Smooth muscle cell of the brain vasculature (primary cell): ENCODE measurements around the gene KERA.

Experiments used
- DNase-seq: peaks from one replicate; pipeline ENCODE4 v3.0.0-alpha.2; 2012; ENCODE audit warnings: low read depth, low spot score

The KERA gene

DNA sequence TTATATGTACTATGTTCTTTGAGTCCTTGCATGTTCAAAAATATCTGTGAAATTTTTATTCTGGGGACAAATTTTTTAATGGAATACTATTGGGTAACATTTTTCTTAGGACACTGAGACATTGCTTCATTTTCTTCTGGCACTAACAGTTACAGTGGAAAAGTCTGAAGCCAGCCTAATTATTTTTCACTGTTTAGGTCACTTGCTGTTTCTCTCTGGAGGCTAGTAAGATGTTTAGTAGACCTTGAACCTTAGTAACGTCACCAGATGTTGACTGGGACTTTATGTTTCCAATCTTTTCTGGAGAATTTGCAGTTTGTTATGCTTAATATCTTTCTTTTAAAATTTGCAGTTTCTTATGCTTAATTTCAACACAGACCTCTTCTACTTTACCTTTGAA lies 40.8 kb downstream of the KERA start:
- no peak for DNase-seq

DNA sequence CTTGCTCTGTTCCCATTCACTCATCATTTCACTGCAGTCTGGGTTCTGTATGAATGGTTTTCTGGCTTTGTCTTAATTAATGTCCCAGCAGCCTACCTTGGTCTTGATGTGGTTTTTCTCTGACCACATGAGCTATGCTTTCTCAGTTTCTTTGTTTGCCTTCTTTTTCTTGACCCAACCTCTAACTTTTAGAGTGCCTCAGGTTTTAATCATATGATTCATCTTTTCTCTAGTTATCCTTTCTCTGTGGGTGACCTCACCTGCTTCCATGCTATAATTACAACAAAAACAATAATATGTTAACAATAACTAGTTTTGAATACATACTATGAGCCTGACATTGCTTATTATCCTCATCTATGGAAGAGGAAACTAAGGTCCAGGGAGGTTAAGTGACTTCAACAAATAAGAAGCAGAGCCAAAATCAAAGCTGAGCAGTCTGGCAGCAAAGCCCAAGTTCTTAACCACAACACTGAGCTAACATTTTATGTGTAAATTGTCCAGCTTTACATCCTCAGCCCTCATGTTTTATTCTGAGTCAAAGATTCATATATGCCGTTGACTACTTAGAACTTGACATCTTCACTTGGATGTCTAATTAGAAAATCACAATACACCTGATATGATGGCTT lies 48.4 kb downstream of the KERA start:
- DNase-seq: no peak

DNA sequence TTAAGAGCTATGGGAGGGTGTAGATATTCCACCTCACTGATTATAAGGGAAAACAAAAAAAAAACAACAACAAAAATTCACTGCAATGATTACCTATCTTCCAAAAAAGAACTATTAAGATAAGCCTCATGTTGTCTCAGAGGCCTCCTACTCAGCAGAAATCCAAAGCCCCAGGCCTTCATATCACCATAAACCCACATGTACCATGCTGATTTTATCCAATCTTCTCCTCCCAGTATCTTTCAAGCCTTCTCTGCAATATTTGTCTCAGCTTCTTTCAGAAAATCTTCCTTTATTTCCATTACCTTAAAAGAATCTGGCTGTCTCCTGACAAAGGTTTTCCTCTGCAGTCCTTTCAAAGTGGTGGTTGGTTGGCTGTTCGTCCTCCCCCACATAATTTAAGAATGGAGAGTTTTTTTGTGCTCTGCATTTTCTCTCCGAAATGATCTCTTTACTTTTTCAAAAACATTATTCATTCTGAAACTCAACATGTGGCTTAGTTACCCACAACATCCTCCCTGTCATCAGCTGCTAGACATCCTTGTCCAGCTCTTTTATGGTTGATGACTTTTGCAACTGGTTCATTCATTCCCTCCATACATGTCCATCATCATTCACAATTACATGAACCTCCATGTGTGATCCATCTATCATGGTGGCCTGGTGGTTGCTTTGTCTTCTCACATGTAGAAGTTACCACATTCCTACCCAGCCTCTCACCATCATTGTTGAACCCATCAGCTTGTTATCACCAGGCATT lies 50.1 kb downstream of the KERA start:
- no peak for DNase-seq

DNA sequence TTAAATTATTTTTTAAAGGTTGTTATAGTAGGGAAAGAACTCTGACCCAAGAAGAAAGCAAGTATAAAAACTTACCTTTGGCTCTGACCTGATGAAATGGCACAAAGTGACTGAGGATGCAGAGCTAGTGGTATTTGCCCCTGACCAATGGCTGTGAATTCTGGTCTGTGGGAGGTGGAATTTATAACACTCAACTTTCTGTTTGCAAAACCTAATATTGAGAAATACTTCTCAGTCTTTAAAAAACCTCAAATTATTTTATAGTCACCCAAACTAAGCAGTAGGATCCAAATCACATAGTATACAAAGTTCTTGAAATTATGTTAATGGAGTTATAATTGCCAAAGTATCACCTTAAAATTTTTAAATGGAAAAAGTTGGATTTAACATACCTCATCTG lies 53.0 kb downstream of the KERA start, which contains the start of gene EPYC:
TSS of gene EPYC (minus strand) at position 101 of the 400 bp plus-strand sequence. CDS start 2,407 bp downstream, outside the sequence.
- DNase-seq: no peak

DNA sequence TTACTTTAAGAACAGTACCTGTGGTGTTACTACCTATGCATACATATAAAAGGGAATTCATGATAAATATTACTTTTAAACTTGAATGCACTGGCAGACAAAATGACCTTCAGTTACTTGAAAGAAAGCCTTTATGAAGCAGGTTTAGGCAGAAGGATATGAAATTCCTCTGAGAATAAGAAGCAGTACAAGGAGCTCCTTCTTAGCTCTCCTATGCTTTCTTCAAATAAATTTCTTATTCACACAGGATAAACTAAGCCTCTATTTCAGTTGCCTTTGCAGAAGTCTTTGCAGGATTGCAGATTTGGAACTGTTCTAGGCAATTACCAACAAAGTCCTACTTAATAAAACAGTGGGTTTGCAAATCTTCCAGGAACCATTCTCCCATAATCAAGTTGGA lies 54.1 kb downstream of the KERA start:
- DNase-seq: no peak

DNA sequence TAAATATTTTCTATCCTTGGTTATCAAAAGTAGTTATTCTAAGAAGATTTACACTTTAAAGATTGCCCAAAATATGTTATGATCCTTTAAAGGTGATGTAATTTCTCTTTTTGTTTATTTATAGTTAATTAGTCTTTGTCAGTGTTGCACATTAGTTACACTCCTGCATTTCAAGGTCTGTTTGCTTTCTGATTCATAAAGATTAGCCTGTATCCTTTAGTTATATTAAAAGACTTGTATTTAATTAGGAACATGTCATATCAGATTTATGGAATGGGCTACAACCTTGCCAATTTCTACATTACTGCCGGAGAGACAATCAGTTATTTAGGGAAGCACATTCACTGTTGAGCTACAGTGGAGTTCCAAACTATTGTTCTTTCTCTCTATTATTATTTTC lies 56.5 kb downstream of the KERA start:
- no peak for DNase-seq
